Fibroblast of lung (primary cell): ENCODE results near the gene ZNF385D.

Source experiments
- CTCF ChIP-seq, 2 donors: IDR thresholded peaks in 1 of 2; conservative IDR thresholded peaks in 1 of 2; 1 replicate in 1 of 2; 2 replicates in 1 of 2; pipeline ENCODE4 v1.5.1; 2011 to 2012; ENCODE audit warnings: low read length in 2 of 2, control low read depth in 1 of 2, inconsistent platforms in 1 of 2, low read depth in 1 of 2, mild to moderate bottlenecking in 1 of 2
- EZH2 ChIP-seq: IDR thresholded peaks from 2 replicates; pipeline ENCODE4 v1.5.1; 2012; ENCODE audit warnings: low read length, control low read depth, mild to moderate bottlenecking; ENCODE audit errors: missing control alignments

- no peak for TF ChIP-seq CTCF (conservative IDR thresholded peaks at IDR 0.05 in 1 of 2, IDR thresholded peaks at IDR 0.05 in 1 of 2; ENCODE audit: low read depth in 1 of 2, low read length in 2 of 2)
- TF ChIP-seq EZH2 = no peak
Observed at GRCh38 chr3:21672303-21672702, 78.7 kb downstream of the ZNF385D start.
